Raji (cell line): Measurements from ENCODE around the gene RAB23.

Source experiments
- POLR2A ChIP-seq: IDR thresholded peaks from 2 replicates; pipeline ENCODE4 v1.6.1; 2011; ENCODE audit warnings: low read depth, low read length, control low read depth; ENCODE audit not compliant: insufficient read depth

Gene RAB23

GRCh38 chr6:57252137-57252536 is 30.0 kb upstream of the RAB23 start:
- no peak for TF ChIP-seq POLR2A

GRCh38 chr6:57250348-57250747 is 28.2 kb upstream of the RAB23 start:
- TF ChIP-seq POLR2A = no peak

DNA sequence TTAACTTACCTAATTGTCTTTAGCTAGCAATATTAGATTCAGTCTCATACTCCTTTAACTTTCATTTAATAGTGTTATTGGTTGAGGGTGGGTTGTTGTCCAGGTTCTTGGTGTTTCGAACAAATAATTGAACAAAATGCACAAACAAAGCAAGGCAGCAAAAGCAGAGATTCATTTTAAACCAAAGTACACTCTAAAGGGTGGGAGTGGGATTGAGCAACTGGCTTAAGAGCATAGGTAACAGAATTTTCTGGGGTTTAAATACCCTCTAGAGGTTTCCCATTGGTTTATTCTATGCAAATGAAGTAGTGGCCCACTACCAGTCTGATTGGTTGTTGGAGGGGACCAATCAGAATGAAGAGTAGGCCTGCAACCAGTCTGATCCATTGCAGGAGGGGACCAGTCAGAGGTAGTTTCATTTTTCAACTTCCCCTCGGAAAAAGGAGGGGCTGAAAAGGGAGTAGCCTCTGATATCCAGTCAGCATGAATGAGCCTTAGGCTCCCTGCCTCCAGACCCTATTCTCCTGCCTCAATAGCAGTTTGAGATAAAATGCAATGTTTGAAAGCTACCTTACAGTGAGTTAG is 26.3 kb upstream of the RAB23 start:
- TF ChIP-seq POLR2A = no peak

DNA sequence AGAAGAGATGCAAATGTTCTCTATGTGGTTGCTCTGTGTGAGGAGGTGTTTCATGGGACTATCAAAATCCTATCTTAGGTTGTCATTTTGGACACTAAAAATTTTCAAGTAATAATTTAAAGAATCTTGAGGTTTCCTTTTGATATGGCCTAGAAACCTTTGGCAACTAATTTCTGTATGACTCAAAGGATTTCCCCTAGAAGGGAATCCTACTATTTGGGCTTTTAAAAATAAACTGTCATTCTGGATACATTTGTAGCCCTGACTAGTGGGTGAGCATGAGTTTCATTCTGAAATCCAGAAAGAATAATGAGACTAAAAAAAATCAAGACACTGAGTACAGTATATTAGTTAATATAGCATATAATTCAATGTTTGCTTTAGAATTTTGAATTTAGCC is 25.5 kb upstream of the RAB23 start:
- TF ChIP-seq POLR2A = no peak

DNA sequence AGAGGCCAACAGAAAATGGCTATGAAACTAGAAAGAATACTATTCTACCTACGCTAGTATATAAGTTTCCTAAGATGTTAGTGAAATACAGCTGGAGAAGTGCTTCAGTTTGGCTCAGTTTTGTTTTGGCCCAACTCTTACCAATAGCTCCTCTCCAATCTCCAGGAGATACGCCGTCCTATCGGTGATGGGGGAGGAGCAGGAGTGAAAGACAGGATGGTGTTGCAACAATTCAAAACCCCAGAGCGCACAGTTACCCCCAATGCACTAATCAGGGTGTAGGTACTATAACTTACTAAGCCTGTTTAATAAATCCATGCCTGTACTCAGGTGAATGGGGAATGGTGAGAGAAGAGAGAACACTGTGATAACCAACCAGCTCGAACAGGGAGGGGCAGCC is 24.2 kb upstream of the RAB23 start:
- no peak for TF ChIP-seq POLR2A

- TF ChIP-seq POLR2A = no peak
Observed at GRCh38 chr6:57243954-57244353, 21.8 kb upstream of the RAB23 start.

- TF ChIP-seq POLR2A = no peak
Observed at GRCh38 chr6:57242505-57242904, 20.4 kb upstream of the RAB23 start.

- TF ChIP-seq POLR2A = no peak
Observed at GRCh38 chr6:57226221-57226620, 4.1 kb upstream of the RAB23 start.

GRCh38 chr6:57224769-57225515 is 2.8 kb upstream of the RAB23 start:
- no peak for TF ChIP-seq POLR2A

DNA sequence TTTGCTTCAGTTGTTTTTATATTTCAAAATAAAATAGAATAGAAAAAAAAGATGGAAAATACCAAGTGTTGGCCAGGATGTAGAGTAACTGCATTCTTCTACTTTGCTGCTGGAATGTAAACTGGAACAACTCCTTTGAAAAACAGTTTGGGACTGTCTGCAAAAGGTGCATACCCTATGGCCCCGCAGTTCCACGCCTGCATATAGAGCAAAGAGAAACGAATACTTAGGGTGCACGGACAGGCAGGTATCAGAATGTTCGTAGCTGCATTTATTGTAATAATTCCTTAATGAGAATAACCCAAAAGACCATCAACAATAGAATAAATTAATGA is 603 bp upstream of the RAB23 start:
- TF ChIP-seq POLR2A = no peak

DNA sequence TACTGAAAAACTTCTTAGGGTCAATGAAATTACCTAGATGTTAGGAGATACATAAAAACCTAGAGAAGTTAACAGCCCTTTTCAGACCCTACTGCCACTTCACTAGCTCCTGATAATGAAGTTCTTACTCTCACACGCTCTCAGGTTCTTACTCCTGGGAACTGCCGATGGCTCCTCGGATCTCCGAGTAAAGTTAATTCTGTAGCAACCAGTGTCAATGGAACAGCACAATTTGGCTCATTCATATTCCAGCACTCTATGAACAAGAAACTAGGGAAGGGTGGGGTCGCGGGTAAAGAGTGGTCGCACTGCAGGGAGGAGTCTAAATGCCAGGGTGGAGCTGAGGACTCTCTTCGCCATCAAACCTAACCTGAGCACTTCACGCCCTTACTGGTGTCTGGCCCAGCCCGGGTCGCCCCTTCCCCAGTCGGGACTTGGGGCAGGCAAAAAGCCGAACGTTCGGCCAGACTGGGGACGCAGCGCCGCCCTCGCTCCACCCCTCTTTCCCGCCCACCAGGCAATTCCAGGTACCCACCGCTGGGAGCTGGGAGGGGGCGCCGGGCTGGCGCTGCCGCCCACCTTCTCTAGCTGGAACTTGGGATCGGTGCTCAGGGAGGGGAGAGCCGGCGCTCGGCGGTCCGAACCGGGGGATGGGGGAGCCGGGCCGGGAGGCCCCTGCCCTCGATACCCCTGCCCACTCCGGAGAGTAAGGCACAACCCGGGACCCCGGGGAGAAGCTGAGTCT is 744 bp downstream of the RAB23 start:
- TF ChIP-seq POLR2A = peak; percentile 33; the same call in 1 of the 2 replicates

DNA sequence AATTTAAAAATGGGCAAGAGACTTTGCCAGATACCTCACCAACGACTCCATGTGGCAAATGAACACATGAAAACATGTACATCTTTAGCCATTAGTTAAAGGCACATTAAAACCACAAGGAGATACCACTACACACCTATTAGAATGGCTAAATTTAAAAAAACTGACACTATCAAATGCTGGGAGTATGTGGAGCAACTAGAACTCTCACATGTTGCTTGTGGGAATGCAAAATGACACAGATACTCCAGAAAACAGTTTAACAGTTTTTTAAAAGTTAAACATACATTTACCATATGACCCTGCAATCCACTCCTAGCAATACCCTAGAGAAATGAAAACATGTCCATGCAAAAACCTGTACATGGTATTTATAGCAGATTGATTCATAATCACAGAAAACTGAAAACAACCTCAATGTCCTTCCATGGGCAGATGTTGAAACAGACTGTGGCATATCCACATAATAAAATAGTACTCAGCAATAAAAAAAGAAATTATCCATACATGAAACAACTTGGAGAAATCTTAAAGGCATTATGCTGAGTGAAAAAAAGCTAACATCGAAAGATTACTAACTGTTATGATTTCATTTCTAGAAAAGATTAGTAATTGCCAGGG is 1.9 kb downstream of the RAB23 start:
- TF ChIP-seq POLR2A = no peak

- TF ChIP-seq POLR2A = no peak
Observed at GRCh38 chr6:57217270-57217669, 4.8 kb downstream of the RAB23 start.

- TF ChIP-seq POLR2A = no peak
Observed at GRCh38 chr6:57216235-57217101, 5.6 kb downstream of the RAB23 start.

DNA sequence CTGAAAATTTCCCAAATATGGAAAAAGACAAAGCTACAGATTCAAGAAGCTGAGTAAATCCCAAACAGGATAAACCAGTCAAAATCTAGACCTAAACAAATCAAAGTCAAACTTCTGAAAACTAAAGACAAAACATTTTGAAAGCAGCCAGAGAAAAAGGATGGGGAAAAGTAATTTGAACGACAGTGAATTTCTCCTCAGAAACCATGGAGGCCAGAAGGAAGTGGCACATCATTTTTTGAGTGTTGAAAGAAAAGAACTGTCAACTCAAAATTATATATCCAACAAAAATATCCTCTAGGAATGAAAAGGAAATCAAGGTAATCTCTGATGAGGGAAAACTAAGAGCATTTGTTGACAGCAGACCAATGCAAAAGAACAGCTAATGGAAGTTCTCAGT is 6.8 kb downstream of the RAB23 start:
- no peak for TF ChIP-seq POLR2A

- TF ChIP-seq POLR2A = no peak
Observed at GRCh38 chr6:57210060-57210459, 12.0 kb downstream of the RAB23 start.

GRCh38 chr6:57209030-57209429 is 13.1 kb downstream of the RAB23 start:
- no peak for TF ChIP-seq POLR2A
